ACC112 (cell line): ENCODE results near the gene METTL8.
A peak's percentile ranks its signal among the peaks of the same experiment; 100 is the strongest.

Experiments used
- H2AFZ ChIP-seq: fragments of 200-600 bp; sonication (generic); one replicate; pipeline ENCODE4 v1.6.0; 2017; ENCODE audit warnings: antibody characterized with exemption, low read length; ENCODE audit not compliant: unreplicated experiment
- H3K27ac ChIP-seq: fragments of 200-600 bp; sonication (generic); 2 replicates; pipeline ENCODE4 v1.5.1; 2014; ENCODE audit warnings: low read depth, mild to moderate bottlenecking, antibody characterized with exemption, low read length, moderate library complexity
- H3K27me3 ChIP-seq: fragments of 200-600 bp; sonication (generic); 2 replicates; pipeline ENCODE4 v1.6.1; 2014; ENCODE audit warnings: mild to moderate bottlenecking, antibody characterized with exemption, low read length, moderate library complexity, mixed read lengths; ENCODE audit not compliant: insufficient read depth
- H3K36me3 ChIP-seq: fragments of 200-600 bp; sonication (generic); 2 replicates; pipeline ENCODE4 v1.6.1; 2016; ENCODE audit warnings: mild to moderate bottlenecking, antibody characterized with exemption, low read length, moderate library complexity, mixed read lengths; ENCODE audit not compliant: insufficient read depth
- H3K4me1 ChIP-seq: fragments of 200-600 bp; sonication (generic); one replicate; pipeline ENCODE4 v1.6.1; 2016; ENCODE audit warnings: low read length, mixed read lengths; ENCODE audit not compliant: insufficient read depth, unreplicated experiment, control insufficient read depth
- H3K4me3 ChIP-seq: fragments of 200-600 bp; sonication (generic); 2 replicates; pipeline ENCODE4 v1.5.1; 2014; ENCODE audit warnings: mild to moderate bottlenecking, low read depth, low read length
- H3K79me2 ChIP-seq: fragments of 200-600 bp; sonication (generic); one replicate; pipeline ENCODE4 v1.6.0; 2016; ENCODE audit warnings: low read length; ENCODE audit not compliant: control insufficient read depth, unreplicated experiment, insufficient read depth

METTL8 gene

GRCh38 chr2:171401947-171402346 is 31.8 kb downstream of the METTL8 start:
- Histone ChIP-seq H3K36me3 (0 out of 2 replicates have a peak, but pooled peaks cover 10% of the 10 kb centered on the region), H3K27me3 (no peaks in the 10 kb centered on the region), H3K4me1 (peaks cover 25% of the 10 kb centered on the region), H3K27ac (no peak overlapping the region), H3K4me3 (no peak overlapping the region), H2AFZ (no peak overlapping the region), H3K79me2 (peaks cover 16% of the 10 kb centered on the region)

DNA sequence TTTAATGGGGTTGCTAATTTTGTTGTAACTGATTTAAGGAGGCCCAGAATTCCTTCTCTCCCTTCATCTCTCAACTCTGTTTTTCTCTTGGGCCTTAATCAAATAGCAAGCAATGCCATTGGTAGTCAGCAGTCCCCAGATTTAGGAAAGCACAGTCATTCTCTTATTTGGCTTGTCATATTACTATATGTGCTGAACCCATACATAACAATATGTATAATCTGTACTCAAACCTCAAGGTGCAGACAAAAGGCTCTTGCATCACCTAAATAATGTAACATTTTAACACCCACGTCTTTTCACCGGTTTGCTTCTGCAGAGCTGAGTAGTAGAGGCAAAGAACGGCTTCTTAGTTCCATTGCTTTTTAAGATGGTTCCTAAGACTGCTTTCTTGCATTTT is 33.4 kb downstream of the METTL8 start:
- H3K27me3 ChIP-seq: no peaks in the 10 kb centered on the region
- H3K4me1 ChIP-seq: peaks cover 25% of the 10 kb centered on the region
- H3K79me2 ChIP-seq: peaks cover 16% of the 10 kb centered on the region
- H3K36me3 ChIP-seq: peaks cover 10% of the 10 kb centered on the region; the same call in 1 of the 2 replicates
- H3K27ac ChIP-seq: no peak overlapping the region
- H3K4me3 ChIP-seq: no peak overlapping the region
- H2AFZ ChIP-seq: no peak overlapping the region

GRCh38 chr2:171399292-171399691 is 34.5 kb downstream of the METTL8 start:
- Histone ChIP-seq H3K4me1 (peaks cover 19% of the 10 kb centered on the region), H3K36me3 (peaks cover 10% of the 10 kb centered on the region; the same call in 1 of the 2 replicates), H3K79me2 (peaks cover 12% of the 10 kb centered on the region), H2AFZ (no peak overlapping the region), H3K27ac (no peak overlapping the region), H3K27me3 (no peaks in the 10 kb centered on the region), H3K4me3 (no peak overlapping the region)

DNA sequence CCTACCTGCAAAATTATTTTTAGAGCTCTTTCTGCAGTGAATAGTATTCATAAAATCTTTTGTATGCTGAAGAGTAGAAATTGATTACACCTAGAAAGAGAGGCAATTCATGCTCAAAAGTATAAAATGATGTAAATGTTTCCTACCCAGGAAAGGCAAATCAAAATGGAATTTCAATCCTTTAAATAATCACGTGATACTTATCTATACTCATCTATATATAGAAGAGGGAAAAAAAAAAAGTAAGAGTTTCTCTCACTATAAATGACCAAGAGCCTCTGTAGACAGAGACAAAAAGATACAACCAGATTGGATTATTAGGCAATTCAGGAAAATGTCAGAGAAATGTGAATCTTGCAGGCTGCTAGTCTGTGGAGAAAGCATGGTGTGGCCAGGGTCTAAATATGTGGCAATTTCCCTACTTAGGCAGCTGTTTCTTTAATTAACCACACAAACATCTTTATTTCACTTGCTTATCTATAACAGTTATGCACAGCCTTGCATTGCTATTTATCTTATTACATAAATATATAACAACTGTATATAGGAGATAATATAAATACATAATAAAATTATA is 39.5 kb downstream of the METTL8 start:
- H3K4me1 ChIP-seq: peaks cover 35% of the 10 kb centered on the region
- no peaks in the 10 kb centered on the region for H3K27me3 ChIP-seq
- peaks cover 3% of the 10 kb centered on the region for H3K79me2 ChIP-seq
- H3K36me3 ChIP-seq: no peaks in the 10 kb centered on the region; the same call in 1 of the 2 replicates
- no peak overlapping the region for H3K27ac ChIP-seq
- H3K4me3 ChIP-seq: no peak overlapping the region
- no peak overlapping the region for H2AFZ ChIP-seq

DNA sequence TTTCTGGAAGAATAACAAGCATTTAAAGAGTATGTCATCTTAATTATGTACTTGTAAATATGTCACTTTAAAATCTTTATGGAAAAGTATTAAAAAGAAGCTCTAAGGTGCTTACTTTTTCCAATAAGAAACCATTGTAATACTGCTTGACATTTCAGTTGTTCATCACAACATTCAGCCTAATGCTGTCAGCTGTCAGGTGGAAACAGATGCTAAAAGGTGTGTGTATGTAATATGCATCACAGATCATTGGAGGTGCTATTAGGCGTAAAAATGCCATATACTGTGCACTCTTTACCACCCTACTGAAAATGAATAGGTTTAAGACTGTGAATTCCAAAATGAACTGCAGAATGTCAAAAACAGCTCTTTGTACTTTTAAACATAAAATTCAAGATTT is 40.3 kb downstream of the METTL8 start:
- H2AFZ ChIP-seq: no peak overlapping the region
- H3K4me3 ChIP-seq: no peak overlapping the region
- H3K36me3 ChIP-seq: no peaks in the 10 kb centered on the region; the same call in 1 of the 2 replicates
- H3K79me2 ChIP-seq: no peaks in the 10 kb centered on the region
- no peaks in the 10 kb centered on the region for H3K27me3 ChIP-seq
- H3K4me1 ChIP-seq: peaks cover 35% of the 10 kb centered on the region
- no peak overlapping the region for H3K27ac ChIP-seq

- H3K27me3 ChIP-seq: no peaks in the 10 kb centered on the region
- H2AFZ ChIP-seq: no peak overlapping the region
- H3K36me3 ChIP-seq: no peaks in the 10 kb centered on the region; the same call in 1 of the 2 replicates
- H3K4me3 ChIP-seq: no peak overlapping the region
- H3K4me1 ChIP-seq: peaks cover 35% of the 10 kb centered on the region
- H3K79me2 ChIP-seq: no peaks in the 10 kb centered on the region
- peak overlapping the region; percentile 44 for H3K27ac ChIP-seq
Measured at GRCh38 chr2:171391532-171391931, 42.3 kb downstream of the METTL8 start.

GRCh38 chr2:171390941-171391516 is 42.8 kb downstream of the METTL8 start:
- Histone ChIP-seq H3K27me3 (no peaks in the 10 kb centered on the region), H3K36me3 (no peaks in the 10 kb centered on the region; the same call in 1 of the 2 replicates), H3K27ac (peak overlapping the region; percentile 44), H3K79me2 (no peaks in the 10 kb centered on the region), H3K4me1 (peaks cover 35% of the 10 kb centered on the region), H2AFZ (no peak overlapping the region), H3K4me3 (no peak overlapping the region)

DNA sequence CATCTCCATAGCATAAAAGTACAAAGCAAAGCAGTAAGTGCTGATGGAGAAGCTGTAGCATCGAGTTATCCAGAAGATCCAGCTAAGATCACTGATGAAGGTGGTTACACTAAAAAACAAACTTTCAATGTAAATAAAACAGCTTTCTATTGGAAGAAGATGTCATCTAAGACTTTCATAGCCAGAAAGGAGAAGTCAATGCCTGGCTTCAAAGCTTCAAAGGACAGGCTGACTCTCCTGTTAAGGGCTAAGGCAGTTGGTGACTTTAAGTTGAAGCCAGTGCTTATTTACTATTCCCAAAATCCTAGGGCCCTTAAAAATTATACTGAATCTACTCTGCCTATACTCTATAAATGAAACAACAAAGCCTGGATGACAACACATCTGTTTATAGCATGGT is 44.0 kb downstream of the METTL8 start:
- no peak overlapping the region for H2AFZ ChIP-seq
- H3K36me3 ChIP-seq: no peaks in the 10 kb centered on the region
- no peaks in the 10 kb centered on the region for H3K27me3 ChIP-seq
- H3K79me2 ChIP-seq: no peaks in the 10 kb centered on the region
- no peak overlapping the region for H3K4me3 ChIP-seq
- peaks cover 35% of the 10 kb centered on the region for H3K4me1 ChIP-seq
- H3K27ac ChIP-seq: no peak overlapping the region

DNA sequence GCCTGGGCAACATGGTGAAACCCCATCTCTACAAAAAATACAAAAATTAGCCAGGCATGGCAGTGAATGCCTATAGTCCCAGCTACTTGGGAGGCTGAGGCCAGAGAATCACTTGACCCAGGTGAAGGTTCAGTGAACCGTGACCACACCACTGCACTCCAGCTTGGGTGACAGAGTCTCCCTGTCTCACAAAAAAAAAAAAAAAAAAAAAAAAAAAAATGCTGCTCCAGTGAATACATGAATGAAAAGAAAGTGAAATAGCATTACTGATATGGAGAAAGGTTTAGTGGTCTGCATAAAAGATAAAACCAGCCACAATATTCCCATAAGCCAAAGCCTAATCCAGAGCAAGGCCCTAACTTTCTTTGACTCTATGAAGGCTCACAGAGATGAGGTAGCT is 44.5 kb downstream of the METTL8 start:
- Histone ChIP-seq H3K36me3 (no peaks in the 10 kb centered on the region), H3K27me3 (no peaks in the 10 kb centered on the region), H3K79me2 (no peaks in the 10 kb centered on the region), H3K4me3 (no peak overlapping the region), H3K27ac (no peak overlapping the region), H3K4me1 (peaks cover 34% of the 10 kb centered on the region), H2AFZ (no peak overlapping the region)

- no peak overlapping the region for H3K27ac ChIP-seq
- H2AFZ ChIP-seq: no peak overlapping the region
- H3K4me3 ChIP-seq: no peak overlapping the region
- peaks cover 29% of the 10 kb centered on the region for H3K4me1 ChIP-seq
- H3K79me2 ChIP-seq: no peaks in the 10 kb centered on the region
- no peaks in the 10 kb centered on the region for H3K36me3 ChIP-seq
- no peaks in the 10 kb centered on the region for H3K27me3 ChIP-seq
Measured at GRCh38 chr2:171387052-171387451, 46.7 kb downstream of the METTL8 start.

GRCh38 chr2:171386627-171387026 is 47.2 kb downstream of the METTL8 start:
- Histone ChIP-seq H3K4me3 (no peak overlapping the region), H3K27ac (no peak overlapping the region), H3K36me3 (no peaks in the 10 kb centered on the region), H3K4me1 (peaks cover 24% of the 10 kb centered on the region), H3K27me3 (no peaks in the 10 kb centered on the region), H2AFZ (no peak overlapping the region), H3K79me2 (no peaks in the 10 kb centered on the region)
